Measurements from ENCODE around the gene MLF1. TPM values are rescaled to one million over a fixed set of nuclear protein-coding genes. Genes with fewer than 3 reads are reported as not detected.
"Not testable (repeated sequence)": the region's sequence is repeated elsewhere in the genome, so short reads cannot be mapped to it uniquely, and the experiment has no call there.

Gene MLF1
- total RNA-seq, 2 donors from 2014 or later: 4.3 to 8.3 TPM

DNA sequence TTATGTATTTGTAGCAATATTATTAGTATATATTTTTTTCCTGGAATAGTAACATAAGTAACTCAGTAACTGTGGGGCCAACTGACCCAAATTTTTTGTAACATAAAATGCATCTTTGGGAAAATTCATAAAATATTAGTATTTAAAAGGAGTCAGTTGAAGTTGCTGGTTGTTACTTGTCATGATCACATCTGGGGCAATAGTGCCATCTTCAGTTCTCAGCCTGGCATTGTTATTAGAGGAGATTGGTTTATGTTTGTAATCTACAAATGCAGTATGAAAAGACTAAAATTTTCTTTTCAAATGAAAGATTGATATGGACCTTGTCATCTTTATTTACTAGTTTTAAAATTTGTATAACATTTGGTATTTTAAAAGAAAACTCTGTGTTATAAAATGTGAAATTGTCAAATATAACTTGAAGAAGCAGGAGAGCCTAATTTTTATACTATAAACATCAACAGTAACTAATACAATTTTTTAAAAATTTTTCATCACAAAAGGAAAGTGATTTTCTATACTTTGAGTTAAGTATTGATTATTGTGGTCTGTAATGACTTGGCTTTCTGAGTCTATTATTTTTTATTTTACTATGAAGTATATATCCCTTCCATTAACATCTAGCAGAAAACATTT, 38.8 kb upstream of the MLF1 start:
- DNase-seq (no peak), ATAC-seq (no peak)
- Histone ChIP-seq H3K4me1 (no peaks in the 10 kb centered on the region), H3K27ac (no peak overlapping the region), H3K4me3 (no peak overlapping the region), H3K9me3 (no peaks in the 10 kb centered on the region), H3K36me3 (replicated peaks in 1 of 2; ENCODE audit: insufficient read depth in 1 of 2, low read depth in 2 of 2) (no peaks in the 10 kb centered on the region), H3K27me3 (no peaks in the 10 kb centered on the region)
- intact Hi-C loops (cut with DNase I): no loop called here
- TF ChIP-seq POLR2A (IDR thresholded peaks at IDR 0.05): no peak
- TF ChIP-seq CTCF (IDR thresholded peaks at IDR 0.05): peak in 5 of 7 experiments; percentile 14 to 32 (median 24)

GRCh38 chr3:158535918-158536317, 35.1 kb upstream of the MLF1 start:
- Histone ChIP-seq H3K27me3 (no peaks in the 10 kb centered on the region), H3K9me3 (no peaks in the 10 kb centered on the region), H3K4me1 (no peaks in the 10 kb centered on the region), H3K36me3 (replicated peaks in 1 of 2; ENCODE audit: insufficient read depth in 1 of 2, low read depth in 2 of 2) (no peaks in the 10 kb centered on the region), H3K4me3 (no peak overlapping the region), H3K27ac (no peak overlapping the region)
- no peak for DNase-seq
- ATAC-seq: no peak
- WGBS, 2 donors: 65 to 68% methylated on average over 2 of the region's 2 CpGs
- TF ChIP-seq POLR2A (IDR thresholded peaks at IDR 0.05): no peak
- no peak for TF ChIP-seq CTCF (IDR thresholded peaks at IDR 0.05)
- intact Hi-C loops (cut with DNase I): no loop called here

DNA sequence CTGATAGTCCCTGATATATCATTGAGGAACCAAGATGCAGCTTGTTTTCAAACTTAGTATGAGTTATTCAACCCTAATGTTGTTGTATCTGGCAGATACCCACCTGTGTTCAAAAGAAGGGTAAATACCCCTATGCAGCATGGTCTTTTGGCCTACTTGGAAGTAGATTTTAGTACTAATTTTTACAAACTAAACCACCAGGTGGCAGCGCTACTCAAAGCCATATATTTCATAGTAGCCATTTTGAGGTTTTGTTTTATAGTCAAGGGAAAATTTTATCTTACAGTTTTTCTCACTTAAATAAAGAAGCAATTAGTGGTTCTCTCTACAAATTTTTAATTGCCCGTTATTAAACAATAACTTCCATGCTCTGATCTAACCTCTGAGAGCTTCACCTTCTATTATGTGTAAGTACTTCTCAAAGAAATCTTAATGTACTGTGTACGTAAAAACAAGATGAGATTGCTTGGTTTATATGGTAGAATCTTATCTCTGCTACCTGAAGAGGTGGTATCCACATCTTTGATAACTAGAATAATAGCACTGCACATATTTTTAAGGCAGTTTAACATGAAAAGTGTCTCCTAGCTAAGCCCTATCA, 31.5 kb upstream of the MLF1 start:
- Histone ChIP-seq H3K27ac (no peak overlapping the region), H3K36me3 (replicated peaks in 1 of 2; ENCODE audit: insufficient read depth in 1 of 2, low read depth in 2 of 2) (no peaks in the 10 kb centered on the region), H3K27me3 (no peaks in the 10 kb centered on the region), H3K4me3 (no peak overlapping the region), H3K9me3 (no peaks in the 10 kb centered on the region), H3K4me1 (no peaks in the 10 kb centered on the region)
- ATAC-seq (no peak), DNase-seq (peak; percentile 15 to 45 (median 38))
- 75 to 76% methylated on average over 3 of the region's 3 CpGs for WGBS, 2 donors
- intact Hi-C loops (cut with DNase I): no loop called here
- peak in 6 of 7 experiments; percentile 31 to 41 (median 34) for TF ChIP-seq CTCF (IDR thresholded peaks at IDR 0.05)
- TF ChIP-seq POLR2A (IDR thresholded peaks at IDR 0.05): no peak

GRCh38 chr3:158540066-158540465, 30.9 kb upstream of the MLF1 start:
- H3K4me3 ChIP-seq: no peak overlapping the region
- 92 to 95% methylated on average over 1 of the region's 1 CpG for WGBS, 2 donors
- no peaks in the 10 kb centered on the region for H3K27me3 ChIP-seq
- no peaks in the 10 kb centered on the region for H3K9me3 ChIP-seq
- ATAC-seq: no peak
- H3K27ac ChIP-seq: no peak overlapping the region
- DNase-seq: no peak
- TF ChIP-seq POLR2A (IDR thresholded peaks at IDR 0.05) (no peak), CTCF (IDR thresholded peaks at IDR 0.05) (no peak)
- intact Hi-C loops (cut with DNase I): no loop called here
- no peaks in the 10 kb centered on the region for H3K36me3 ChIP-seq (replicated peaks in 1 of 2; ENCODE audit: insufficient read depth in 1 of 2, low read depth in 2 of 2)
- no peaks in the 10 kb centered on the region for H3K4me1 ChIP-seq

GRCh38 chr3:158548691-158549090, 22.3 kb upstream of the MLF1 start:
- no peak overlapping the region for H3K27ac ChIP-seq
- intact Hi-C loops (cut with DNase I): no loop called here
- DNase-seq: no peak

DNA sequence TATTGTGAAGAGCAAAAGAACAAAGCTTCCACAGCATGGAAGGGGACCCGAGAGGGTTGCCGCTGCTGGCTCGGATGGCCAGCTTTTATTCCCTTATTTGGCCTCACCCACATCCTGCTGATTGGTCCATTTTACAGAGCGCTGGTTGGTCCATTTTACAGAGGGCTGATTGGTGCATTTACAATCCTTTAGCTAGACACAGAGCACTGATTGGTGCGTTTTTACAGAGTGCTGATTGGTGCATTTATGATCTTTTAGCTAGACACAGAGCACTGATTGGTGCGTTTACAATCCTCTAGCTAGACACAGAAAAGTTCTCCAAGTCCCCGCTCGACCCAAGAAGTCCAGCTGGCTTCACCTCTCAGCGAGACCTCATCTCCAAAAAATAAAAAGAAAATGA, 21.1 kb upstream of the MLF1 start:
- H3K36me3 ChIP-seq (replicated peaks in 1 of 2; ENCODE audit: insufficient read depth in 1 of 2, low read depth in 2 of 2); H3K27ac ChIP-seq; H3K27me3 ChIP-seq; DNase-seq; H3K4me3 ChIP-seq; ATAC-seq; intact Hi-C loops (cut with DNase I); H3K9me3 ChIP-seq; H3K4me1 ChIP-seq: not testable (repeated sequence)
- WGBS, 2 donors: 95 to 97% methylated on average over 9 of the region's 9 CpGs

More at GRCh38 chr3:158548691-158549090, 22.3 kb upstream of the MLF1 start:
- Histone ChIP-seq H3K27me3 (no peaks in the 10 kb centered on the region), H3K9me3 (no peaks in the 10 kb centered on the region), H3K4me1 (no peaks in the 10 kb centered on the region), H3K4me3 (no peak overlapping the region), H3K36me3 (replicated peaks in 1 of 2; ENCODE audit: insufficient read depth in 1 of 2, low read depth in 2 of 2) (no peaks in the 10 kb centered on the region)
- TF ChIP-seq POLR2A (IDR thresholded peaks at IDR 0.05) (no peak), CTCF (IDR thresholded peaks at IDR 0.05) (no peak)
- no peak for ATAC-seq
- WGBS, 2 donors: 75 to 77% methylated on average over 4 of the region's 4 CpGs
